ENCODE results near the gene CYP46A1.

CYP46A1 gene

DNA sequence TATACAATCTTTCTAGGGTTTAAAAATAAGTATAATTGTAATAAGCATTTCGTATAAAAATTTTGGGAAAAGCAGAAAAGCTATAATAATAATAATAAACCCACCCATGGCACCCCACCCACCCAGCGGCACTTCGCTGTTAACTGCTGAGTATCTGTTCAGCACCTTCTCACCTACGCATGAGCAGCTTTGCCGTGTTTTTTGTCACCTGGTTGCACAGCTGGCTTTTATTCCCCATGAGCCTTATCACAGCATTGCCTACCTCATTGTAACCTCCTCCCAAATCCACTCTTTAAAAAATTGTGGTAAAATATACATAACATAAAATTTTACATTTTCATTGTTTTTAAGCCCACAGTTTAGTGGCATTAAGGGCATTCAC is 34.7 kb downstream of the CYP46A1 start:
- no peak overlapping the region for H3K4me3 ChIP-seq (ENCODE audit: low read length)
- TF ChIP-seq, protein P1, sequence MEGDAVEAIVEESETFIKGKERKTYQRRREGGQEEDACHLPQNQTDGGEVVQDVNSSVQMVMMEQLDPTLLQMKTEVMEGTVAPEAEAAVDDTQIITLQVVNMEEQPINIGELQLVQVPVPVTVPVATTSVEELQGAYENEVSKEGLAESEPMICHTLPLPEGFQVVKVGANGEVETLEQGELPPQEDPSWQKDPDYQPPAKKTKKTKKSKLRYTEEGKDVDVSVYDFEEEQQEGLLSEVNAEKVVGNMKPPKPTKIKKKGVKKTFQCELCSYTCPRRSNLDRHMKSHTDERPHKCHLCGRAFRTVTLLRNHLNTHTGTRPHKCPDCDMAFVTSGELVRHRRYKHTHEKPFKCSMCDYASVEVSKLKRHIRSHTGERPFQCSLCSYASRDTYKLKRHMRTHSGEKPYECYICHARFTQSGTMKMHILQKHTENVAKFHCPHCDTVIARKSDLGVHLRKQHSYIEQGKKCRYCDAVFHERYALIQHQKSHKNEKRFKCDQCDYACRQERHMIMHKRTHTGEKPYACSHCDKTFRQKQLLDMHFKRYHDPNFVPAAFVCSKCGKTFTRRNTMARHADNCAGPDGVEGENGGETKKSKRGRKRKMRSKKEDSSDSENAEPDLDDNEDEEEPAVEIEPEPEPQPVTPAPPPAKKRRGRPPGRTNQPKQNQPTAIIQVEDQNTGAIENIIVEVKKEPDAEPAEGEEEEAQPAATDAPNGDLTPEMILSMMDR (IDR thresholded peaks at IDR 0.05; ENCODE audit: insufficient read depth, low read depth, low read length, missing control alignments) = no peak
- DNase-seq (ENCODE audit: low read depth) = no peak

DNA sequence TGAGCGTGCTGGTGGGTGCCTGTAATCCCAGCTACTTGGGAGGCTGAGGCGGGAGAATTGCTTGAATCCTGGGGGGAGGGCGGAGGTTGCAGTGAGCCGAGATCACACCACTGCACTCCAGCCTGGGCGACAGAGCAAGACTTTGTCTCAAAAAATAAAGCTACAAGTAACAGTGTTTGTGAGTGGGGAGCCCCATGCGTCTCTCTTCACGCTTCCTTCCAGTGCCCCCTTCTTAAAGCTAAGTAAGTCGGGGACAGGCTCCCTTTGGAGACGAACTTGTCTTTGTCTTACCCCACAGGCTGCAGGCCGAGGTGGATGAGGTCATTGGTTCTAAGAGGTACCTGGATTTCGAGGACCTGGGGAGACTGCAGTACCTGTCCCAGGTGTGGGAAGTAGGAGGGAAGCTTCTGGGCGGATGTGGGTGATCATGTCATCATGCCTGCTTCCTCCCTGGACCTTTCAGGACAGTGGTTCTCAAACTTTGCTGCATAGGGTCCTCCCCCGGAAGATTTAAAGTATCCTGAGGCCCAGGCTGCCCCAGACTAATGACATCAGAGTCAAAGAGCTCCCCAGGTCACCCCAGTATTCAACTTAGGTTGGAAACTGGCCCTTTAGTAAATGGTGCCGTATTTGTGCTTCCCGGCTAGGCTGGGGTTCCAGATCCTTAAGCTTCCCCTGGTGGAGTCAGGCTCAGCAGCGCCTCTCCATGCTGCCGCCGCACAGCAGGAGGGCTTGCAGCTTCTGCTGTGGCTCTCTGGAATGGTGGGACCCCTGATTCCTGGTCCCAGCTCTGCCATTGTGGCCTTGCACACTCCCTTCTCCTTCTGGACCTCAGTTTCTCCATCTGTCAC is 37.1 kb downstream of the CYP46A1 start:
- DNase-seq (ENCODE audit: low read depth) = no peak
- H3K4me3 ChIP-seq (ENCODE audit: low read length) = no peak overlapping the region
- TF ChIP-seq, protein P1 (IDR thresholded peaks at IDR 0.05; ENCODE audit: insufficient read depth, low read depth, low read length, missing control alignments) = no peak

DNA sequence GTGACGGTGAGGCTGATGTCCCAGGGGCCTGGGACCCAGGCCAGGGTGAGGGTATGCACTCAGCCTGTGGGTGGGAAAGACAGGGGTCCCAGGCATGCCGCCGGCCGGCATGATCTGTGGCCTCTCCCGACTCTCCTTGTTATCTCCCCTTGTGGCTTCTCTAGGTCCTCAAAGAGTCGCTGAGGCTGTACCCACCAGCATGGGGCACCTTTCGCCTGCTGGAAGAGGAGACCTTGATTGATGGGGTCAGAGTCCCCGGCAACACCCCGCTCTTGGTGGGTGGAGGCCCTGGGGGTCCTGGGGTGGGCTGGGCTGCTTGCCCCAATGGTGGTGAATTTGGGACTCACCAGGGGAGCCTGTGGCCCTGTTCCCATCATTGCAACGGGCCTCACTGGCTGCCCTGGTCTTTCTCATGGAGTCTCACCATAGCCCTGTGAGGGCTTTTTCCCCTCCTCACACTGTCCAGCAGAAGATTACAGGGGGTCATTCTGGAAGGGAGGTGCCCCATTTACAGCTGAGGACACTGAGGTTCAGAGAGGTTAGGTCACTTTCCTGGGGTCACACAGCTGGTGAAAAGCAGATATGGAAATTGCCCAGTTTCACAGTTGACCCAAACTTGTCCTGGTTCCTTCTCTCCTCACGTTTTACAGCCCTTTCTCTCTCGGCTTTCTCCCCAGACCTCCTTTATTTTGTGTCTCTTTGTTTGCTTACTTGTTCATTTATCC is 37.9 kb downstream of the CYP46A1 start:
- TF ChIP-seq, protein P1 (IDR thresholded peaks at IDR 0.05; ENCODE audit: insufficient read depth, low read depth, low read length, missing control alignments) = no peak
- no peak overlapping the region for H3K4me3 ChIP-seq (ENCODE audit: low read length)
- no peak for DNase-seq (ENCODE audit: low read depth)

DNA sequence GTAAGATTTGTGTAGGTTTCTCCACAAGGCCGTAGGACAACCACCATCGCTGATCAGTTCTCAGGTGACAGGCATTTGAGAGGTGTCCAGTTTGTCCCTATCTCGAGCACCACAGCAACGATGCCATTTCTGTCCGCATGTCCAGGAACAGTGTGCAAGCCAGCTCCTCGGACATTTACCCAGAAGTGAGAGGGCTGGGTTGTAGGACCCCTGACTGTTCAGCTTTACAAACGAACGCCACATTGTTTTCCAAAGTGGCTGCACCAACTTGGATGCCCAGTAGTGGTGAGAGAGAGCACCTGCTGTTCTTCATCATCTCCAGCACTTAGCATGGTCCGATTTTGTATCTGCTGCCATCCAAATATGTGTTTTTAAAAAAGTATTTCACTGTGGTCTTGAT is 38.6 kb downstream of the CYP46A1 start:
- no peak for DNase-seq (ENCODE audit: low read depth)
- H3K4me3 ChIP-seq (ENCODE audit: low read length) = no peak overlapping the region
- TF ChIP-seq, protein P1 (IDR thresholded peaks at IDR 0.05; ENCODE audit: insufficient read depth, low read depth, low read length, missing control alignments) = no peak

DNA sequence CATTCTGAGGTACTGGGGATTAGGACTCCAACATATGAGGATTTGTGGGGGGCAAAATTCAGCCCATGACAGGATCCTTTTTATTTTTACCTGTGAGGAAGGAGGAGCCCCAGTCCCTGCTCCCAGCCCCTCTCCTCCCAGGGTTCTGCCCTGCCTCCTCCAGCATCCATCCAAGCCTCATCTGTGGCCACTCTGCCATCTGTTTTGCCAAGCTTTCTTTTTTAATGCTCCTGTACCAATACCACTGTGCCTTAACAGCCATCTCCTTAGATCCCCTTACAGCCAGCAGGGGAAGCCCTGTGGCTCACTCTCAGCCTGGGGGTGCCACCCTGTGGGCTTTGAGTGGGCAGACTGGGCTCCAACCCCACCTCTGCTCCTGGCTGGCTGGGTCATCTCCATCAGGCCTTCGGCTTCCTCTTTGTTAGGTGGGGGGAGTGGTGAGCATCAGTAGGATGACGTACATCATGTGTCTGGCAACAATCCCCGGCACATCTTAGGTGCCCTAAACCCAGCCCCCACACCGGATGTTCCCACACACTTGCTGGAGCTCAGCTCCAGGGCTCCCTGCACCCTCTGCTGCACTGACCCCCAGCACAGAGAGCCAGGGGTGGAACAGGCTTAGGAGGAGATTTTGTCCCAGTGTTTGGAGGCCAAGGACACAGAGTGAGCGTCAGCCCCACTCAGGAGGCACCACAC is 40.2 kb downstream of the CYP46A1 start:
- no peak for DNase-seq (ENCODE audit: low read depth)
- no peak overlapping the region for H3K4me3 ChIP-seq (ENCODE audit: low read length)
- TF ChIP-seq, protein P1 (IDR thresholded peaks at IDR 0.05; ENCODE audit: insufficient read depth, low read depth, low read length, missing control alignments) = no peak

DNA sequence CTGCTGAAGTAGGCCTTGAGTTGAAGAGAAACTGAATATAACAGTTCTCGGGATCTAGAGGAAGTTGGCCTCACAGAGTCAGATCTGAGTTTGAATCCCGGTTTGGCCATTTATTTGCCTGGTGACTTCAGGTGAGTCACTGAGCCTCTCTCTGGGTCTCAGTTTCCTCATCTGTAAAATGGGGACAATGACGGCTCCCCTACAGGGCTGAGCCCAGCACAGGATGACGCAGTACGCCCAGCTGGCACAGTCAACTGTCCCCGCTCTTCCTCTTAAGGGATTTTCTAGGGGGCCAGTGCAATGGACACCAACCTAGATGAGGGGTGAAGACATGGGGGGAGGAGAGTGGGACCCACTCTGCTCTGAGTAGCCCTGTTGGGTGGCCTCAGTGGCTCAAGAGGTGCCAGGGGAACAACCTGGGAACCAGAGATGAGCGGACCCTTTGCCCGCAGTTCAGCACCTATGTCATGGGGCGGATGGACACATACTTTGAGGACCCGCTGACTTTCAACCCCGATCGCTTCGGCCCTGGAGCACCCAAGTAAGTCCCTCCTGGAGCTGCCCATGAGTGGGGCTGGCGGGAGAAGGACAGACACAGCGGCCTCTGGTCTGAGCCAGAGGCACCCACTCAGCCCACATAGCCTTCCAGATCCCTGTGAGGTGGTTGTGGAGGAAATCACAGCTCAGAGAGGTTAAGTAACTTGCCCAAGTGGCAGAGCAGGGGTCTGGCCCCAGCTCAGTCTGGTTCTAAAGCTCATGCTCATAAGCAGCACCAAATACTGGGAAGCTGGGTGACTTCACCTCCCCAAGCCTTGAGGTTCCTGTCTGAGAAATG is 41.1 kb downstream of the CYP46A1 start:
- H3K4me3 ChIP-seq (ENCODE audit: low read length) = no peak overlapping the region
- TF ChIP-seq, protein P1 (IDR thresholded peaks at IDR 0.05; ENCODE audit: insufficient read depth, low read depth, low read length, missing control alignments) = no peak
- no peak for DNase-seq (ENCODE audit: low read depth)
